Trophoblast cell (in vitro differentiated cells and primary cell): Measurements from ENCODE around the gene ZIC4.

Experiments
- DNase-seq, 2 donors: peaks; one replicate each; pipeline ENCODE4 v3.0.0-alpha.2; 2016
- H2AFZ ChIP-seq: 2 replicates; pipeline ENCODE4 v1.6.1; 2013; ENCODE audit warnings: low read length, moderate library complexity, mild to moderate bottlenecking; ENCODE audit not compliant: insufficient read depth, poor library complexity
- H2AK5ac ChIP-seq: 2 replicates; pipeline ENCODE4 v1.6.1; 2013; ENCODE audit warnings: mild to moderate bottlenecking, low read length
- H2BK120ac ChIP-seq: 2 replicates; pipeline ENCODE4 v1.6.1; 2013; ENCODE audit warnings: low read length, mild to moderate bottlenecking, moderate library complexity; ENCODE audit not compliant: insufficient read depth, poor library complexity
- H2BK12ac ChIP-seq: 2 replicates; pipeline ENCODE4 v1.6.1; 2013; ENCODE audit warnings: mild to moderate bottlenecking, low read length, moderate library complexity
- H2BK5ac ChIP-seq: 2 replicates; pipeline ENCODE4 v1.6.1; 2013; ENCODE audit warnings: low read length, low read depth, moderate library complexity, mild to moderate bottlenecking; ENCODE audit not compliant: poor library complexity
- H3K14ac ChIP-seq: 2 replicates; pipeline ENCODE4 v1.6.1; 2013; ENCODE audit warnings: mild to moderate bottlenecking, low read length
- H3K18ac ChIP-seq: 2 replicates; pipeline ENCODE4 v1.6.1; 2013; ENCODE audit warnings: mild to moderate bottlenecking, low read length
- H3K23ac ChIP-seq: 2 replicates; pipeline ENCODE4 v1.6.1; 2013; ENCODE audit warnings: low read length
- H3K27ac ChIP-seq: 2 replicates; pipeline ENCODE4 v1.5.1; 2013; ENCODE audit warnings: low read depth, mild to moderate bottlenecking, inconsistent platforms, low read length, moderate library complexity
- H3K27me3 ChIP-seq: 2 replicates; pipeline ENCODE4 v1.6.1; 2013; ENCODE audit warnings: inconsistent platforms, mild to moderate bottlenecking, low read length, moderate library complexity; ENCODE audit not compliant: insufficient read depth
- H3K36me3 ChIP-seq, 2 experiments: 1 replicate in 1 of 2; 2 replicates in 1 of 2; pipeline ENCODE4 v1.6.1; 2013; ENCODE audit warnings: low read length in 2 of 2, mild to moderate bottlenecking in 2 of 2, moderate library complexity in 1 of 2; ENCODE audit not compliant: insufficient read depth in 2 of 2, control insufficient read depth in 1 of 2
- H3K4ac ChIP-seq: 2 replicates; pipeline ENCODE4 v1.6.1; 2013; ENCODE audit warnings: low read depth, mild to moderate bottlenecking, low read length, moderate library complexity
- H3K4me1 ChIP-seq, 2 experiments: 1 replicate in 1 of 2; 2 replicates in 1 of 2; pipeline ENCODE4 v1.6.1; 2013; ENCODE audit warnings: low read length in 2 of 2, mild to moderate bottlenecking in 2 of 2, moderate library complexity in 1 of 2; ENCODE audit not compliant: insufficient read depth in 2 of 2, control insufficient read depth in 1 of 2
- H3K4me2 ChIP-seq: 2 replicates; pipeline ENCODE4 v1.6.1; 2013; ENCODE audit warnings: inconsistent platforms, mild to moderate bottlenecking, low read length, moderate library complexity
- H3K4me3 ChIP-seq: 2 replicates; pipeline ENCODE4 v1.5.1; 2013; ENCODE audit warnings: mild to moderate bottlenecking, low read depth, low read length, inconsistent platforms
- H3K79me1 ChIP-seq: one replicate; pipeline ENCODE4 v1.6.1; 2013; ENCODE audit warnings: low read length
- H3K79me2 ChIP-seq: 2 replicates; pipeline ENCODE4 v1.6.1; 2013; ENCODE audit warnings: low read length, mild to moderate bottlenecking; ENCODE audit not compliant: control insufficient read depth, insufficient read depth, poor library complexity
- H3K9ac ChIP-seq: 2 replicates; pipeline ENCODE4 v1.6.1; 2013; ENCODE audit warnings: mild to moderate bottlenecking, low read length
- H3K9me3 ChIP-seq: 2 replicates; pipeline ENCODE4 v1.6.1; 2013; ENCODE audit warnings: low read depth, mild to moderate bottlenecking, control low read depth, inconsistent platforms, low read length; ENCODE audit not compliant: insufficient read depth
- H4K12ac ChIP-seq: 2 replicates; pipeline ENCODE4 v1.6.1; 2013; ENCODE audit warnings: low read depth, mild to moderate bottlenecking, low read length, moderate library complexity
- H4K8ac ChIP-seq: 2 replicates; pipeline ENCODE4 v1.6.1; 2013; ENCODE audit warnings: low read depth, mild to moderate bottlenecking, low read length, moderate library complexity
- H4K91ac ChIP-seq: one replicate; pipeline ENCODE4 v1.6.1; 2013; ENCODE audit warnings: low read depth, mild to moderate bottlenecking, low read length, moderate library complexity
- WGBS: extraction: QIAGEN DNeasy Blood & Tissue Kit; methylation state at CpG from one replicate; pipeline ENCODE4 v1.1.7; 2013; ENCODE audit warnings: missing lambda C conversion rate; ENCODE audit not compliant: insufficient read length, insufficient coverage; ENCODE audit errors: extremely low coverage; 5-methylcytosine and 5-hydroxymethylcytosine counted together

Gene ZIC4

GRCh38 chr3:147401421-147401820, 4.9 kb downstream of the ZIC4 start:
- Histone ChIP-seq H3K27ac (no peak overlapping the region), H3K79me2 (no peaks in the 10 kb centered on the region), H3K4me1 (no peaks in the 10 kb centered on the region), H4K12ac (no peak overlapping the region), H3K9me3 (peaks cover 3% of the 10 kb centered on the region), H3K4me3 (no peak overlapping the region), H2BK5ac (no peak overlapping the region), H4K8ac (no peak overlapping the region), H2AK5ac (no peak overlapping the region), H3K4me2 (no peak overlapping the region), H4K91ac (no peak overlapping the region), H3K14ac (no peak overlapping the region), H2BK120ac (no peak overlapping the region), H3K27me3 (peaks cover 61% of the 10 kb centered on the region), H3K18ac (no peak overlapping the region), H3K9ac (no peak overlapping the region), H3K23ac (no peak overlapping the region), H2BK12ac (no peak overlapping the region), H2AFZ (no peak overlapping the region), H3K36me3 (no peaks in the 10 kb centered on the region), H3K79me1 (no peaks in the 10 kb centered on the region), H3K4ac (no peak overlapping the region)
- no CpG with 5 or more reads among the region's 1 CpG for WGBS
- no peak for DNase-seq

GRCh38 chr3:147400999-147401398, 5.3 kb downstream of the ZIC4 start:
- H3K9ac ChIP-seq = no peak overlapping the region
- no peak for DNase-seq
- H3K79me2 ChIP-seq = no peaks in the 10 kb centered on the region
- H2BK120ac ChIP-seq = no peak overlapping the region
- H3K4me1 ChIP-seq = peaks cover 0 to 1% of the 10 kb centered on the region in 2 experiments
- H3K4ac ChIP-seq = no peak overlapping the region
- no peak overlapping the region for H4K12ac ChIP-seq
- no peak overlapping the region for H4K8ac ChIP-seq
- H3K27me3 ChIP-seq = peaks cover 61% of the 10 kb centered on the region
- H2BK12ac ChIP-seq = no peak overlapping the region
- no peak overlapping the region for H3K4me2 ChIP-seq
- H2AK5ac ChIP-seq = no peak overlapping the region
- no peak overlapping the region for H3K18ac ChIP-seq
- no CpG with 5 or more reads among the region's 1 CpG for WGBS
- H3K79me1 ChIP-seq = no peaks in the 10 kb centered on the region
- no peak overlapping the region for H4K91ac ChIP-seq
- H3K23ac ChIP-seq = no peak overlapping the region
- peaks cover 3% of the 10 kb centered on the region for H3K9me3 ChIP-seq
- H3K36me3 ChIP-seq = no peaks in the 10 kb centered on the region
- no peak overlapping the region for H2AFZ ChIP-seq
- H3K27ac ChIP-seq = no peak overlapping the region
- H3K4me3 ChIP-seq = no peak overlapping the region
- no peak overlapping the region for H2BK5ac ChIP-seq
- no peak overlapping the region for H3K14ac ChIP-seq

- Histone ChIP-seq H4K91ac (no peak overlapping the region), H3K4ac (no peak overlapping the region), H4K12ac (no peak overlapping the region), H2AFZ (no peak overlapping the region), H3K27me3 (peaks cover 61% of the 10 kb centered on the region), H3K23ac (no peak overlapping the region), H3K79me2 (no peaks in the 10 kb centered on the region), H3K9ac (no peak overlapping the region), H2BK5ac (no peak overlapping the region), H3K18ac (no peak overlapping the region), H3K9me3 (peaks cover 3% of the 10 kb centered on the region), H3K14ac (no peak overlapping the region), H3K36me3 (no peaks in the 10 kb centered on the region), H3K4me2 (no peak overlapping the region), H3K4me3 (no peak overlapping the region), H3K4me1 (peaks cover 0 to 5% of the 10 kb centered on the region in 2 experiments), H2AK5ac (no peak overlapping the region), H2BK120ac (no peak overlapping the region), H2BK12ac (no peak overlapping the region), H3K27ac (no peak overlapping the region), H4K8ac (no peak overlapping the region), H3K79me1 (no peaks in the 10 kb centered on the region)
- no peak for DNase-seq
Observed at GRCh38 chr3:147400111-147400510, 6.2 kb downstream of the ZIC4 start.

GRCh38 chr3:147398813-147399534, 7.4 kb downstream of the ZIC4 start:
- H3K79me2 ChIP-seq = no peaks in the 10 kb centered on the region
- H4K12ac ChIP-seq = no peak overlapping the region
- H2AFZ ChIP-seq = no peak overlapping the region
- no peak overlapping the region for H3K18ac ChIP-seq
- H3K9ac ChIP-seq = no peak overlapping the region
- H2AK5ac ChIP-seq = no peak overlapping the region
- H4K8ac ChIP-seq = no peak overlapping the region
- H2BK120ac ChIP-seq = no peak overlapping the region
- no peak overlapping the region for H3K23ac ChIP-seq
- H2BK12ac ChIP-seq = no peak overlapping the region
- peaks cover 62% of the 10 kb centered on the region for H3K27me3 ChIP-seq
- peak in 1 of 2 donors; percentile 3 for DNase-seq
- H3K4me1 ChIP-seq = peaks cover 0 to 5% of the 10 kb centered on the region in 2 experiments
- no peak overlapping the region for H3K4ac ChIP-seq
- no peaks in the 10 kb centered on the region for H3K79me1 ChIP-seq
- no peaks in the 10 kb centered on the region for H3K36me3 ChIP-seq
- H3K27ac ChIP-seq = no peak overlapping the region
- no peak overlapping the region for H4K91ac ChIP-seq
- H2BK5ac ChIP-seq = no peak overlapping the region
- no peak overlapping the region for H3K14ac ChIP-seq
- no peak overlapping the region for H3K4me2 ChIP-seq
- peaks cover 5% of the 10 kb centered on the region for H3K9me3 ChIP-seq
- H3K4me3 ChIP-seq = no peak overlapping the region
- no CpG with 5 or more reads among the region's 2 CpGs for WGBS
